ENCODE data around the gene TMEM174. TPM values are rescaled to one million over a fixed set of nuclear protein-coding genes. Genes with fewer than 3 reads are reported as not detected.
A peak's percentile ranks its signal among the peaks of the same experiment; 100 is the strongest.

TMEM174 gene
- total RNA-seq, 1 donor: not detected

GRCh38 chr5:73140801-73141200, 32.2 kb upstream of the TMEM174 start:
- no peak overlapping the region for H3K4me3 ChIP-seq (ENCODE audit: low read depth, low read length)
- no peak for DNase-seq (ENCODE audit: low read depth)
- TF ChIP-seq CTCF (IDR thresholded peaks at IDR 0.05; ENCODE audit: insufficient read depth, low read length): no peak

GRCh38 chr5:73142035-73142434, 31.0 kb upstream of the TMEM174 start:
- no peak overlapping the region for H3K4me3 ChIP-seq (ENCODE audit: low read depth, low read length)
- no peak for TF ChIP-seq CTCF (IDR thresholded peaks at IDR 0.05; ENCODE audit: insufficient read depth, low read length)
- no peak for DNase-seq (ENCODE audit: low read depth)

- peak; percentile 57 for DNase-seq (ENCODE audit: low read depth)
- H3K4me3 ChIP-seq (ENCODE audit: low read depth, low read length): no peak overlapping the region
- no peak for TF ChIP-seq CTCF (IDR thresholded peaks at IDR 0.05; ENCODE audit: insufficient read depth, low read length)
Measured at GRCh38 chr5:73143716-73144115, 29.3 kb upstream of the TMEM174 start.

- no peak overlapping the region for H3K4me3 ChIP-seq (ENCODE audit: low read depth, low read length)
- TF ChIP-seq CTCF (IDR thresholded peaks at IDR 0.05; ENCODE audit: insufficient read depth, low read length): no peak
- no peak for DNase-seq (ENCODE audit: low read depth)
Measured at GRCh38 chr5:73149540-73149939, 23.5 kb upstream of the TMEM174 start.

DNA sequence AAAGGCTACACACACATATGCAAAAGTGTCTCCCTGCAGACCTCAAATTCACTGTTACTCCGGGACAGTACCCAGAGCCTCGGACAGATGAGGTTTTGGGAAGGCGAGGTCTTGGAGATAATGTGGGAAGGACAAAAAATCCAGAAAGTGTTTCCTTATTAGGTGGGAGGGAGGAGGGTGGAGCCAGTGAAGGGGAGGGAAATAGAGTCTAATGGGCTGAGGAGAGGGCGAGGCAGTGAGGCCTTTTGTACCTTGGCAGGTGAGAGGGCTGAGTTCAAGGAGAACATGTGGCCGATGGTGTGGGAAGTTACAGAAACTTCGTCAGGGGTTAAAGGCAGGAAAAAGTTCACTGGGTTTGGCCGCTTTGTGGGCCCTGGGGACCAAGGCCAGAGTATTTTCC, 22.1 kb upstream of the TMEM174 start:
- TF ChIP-seq CTCF (IDR thresholded peaks at IDR 0.05; ENCODE audit: insufficient read depth, low read length): no peak
- DNase-seq (ENCODE audit: low read depth): no peak
- H3K4me3 ChIP-seq (ENCODE audit: low read depth, low read length): no peak overlapping the region

- TF ChIP-seq CTCF (IDR thresholded peaks at IDR 0.05; ENCODE audit: insufficient read depth, low read length): no peak
- no peak overlapping the region for H3K4me3 ChIP-seq (ENCODE audit: low read depth, low read length)
- DNase-seq (ENCODE audit: low read depth): peak; percentile 13
Measured at GRCh38 chr5:73151766-73152410, 21.1 kb upstream of the TMEM174 start.
